ENCODE measurements around the gene ARMC2. TPM values are rescaled to one million over a fixed set of nuclear protein-coding genes. Genes with fewer than 3 reads are reported as not detected.

Gene ARMC2
- total and polyA plus RNA-seq, 2 donors (not counting 1 experiment from before 2014, with no cell fraction given) = 4.8 to 9.9 TPM

DNA sequence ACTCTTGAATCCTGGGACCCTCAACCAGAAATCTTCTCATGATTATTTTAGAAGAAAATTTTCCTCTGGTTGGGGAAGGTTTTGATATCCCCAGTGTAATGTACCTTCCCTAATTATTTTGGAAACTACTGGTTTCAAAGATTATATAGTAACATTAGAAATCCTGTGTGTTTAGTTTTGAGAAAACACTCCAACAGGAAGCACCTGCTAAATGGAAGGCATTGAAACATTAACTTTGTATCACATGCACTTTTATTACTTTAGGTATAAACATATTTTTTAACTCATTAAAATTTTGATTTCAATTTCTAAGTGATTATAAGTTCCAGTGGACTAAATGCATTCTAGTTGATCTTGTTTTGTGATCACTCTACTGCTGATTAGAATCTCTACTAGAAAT lies 137.1 kb downstream of the ARMC2 start:
- H3K4me2 ChIP-seq (replicated peaks; ENCODE audit: low read depth, low read length, poor library complexity, severe bottlenecking) = no peak overlapping the region
- no peak for TF ChIP-seq EZH2 (IDR thresholded peaks at IDR 0.05; ENCODE audit: borderline replicate concordance, insufficient read depth, low read depth, low read length, poor library complexity, severe bottlenecking)
- TF ChIP-seq, protein P1, sequence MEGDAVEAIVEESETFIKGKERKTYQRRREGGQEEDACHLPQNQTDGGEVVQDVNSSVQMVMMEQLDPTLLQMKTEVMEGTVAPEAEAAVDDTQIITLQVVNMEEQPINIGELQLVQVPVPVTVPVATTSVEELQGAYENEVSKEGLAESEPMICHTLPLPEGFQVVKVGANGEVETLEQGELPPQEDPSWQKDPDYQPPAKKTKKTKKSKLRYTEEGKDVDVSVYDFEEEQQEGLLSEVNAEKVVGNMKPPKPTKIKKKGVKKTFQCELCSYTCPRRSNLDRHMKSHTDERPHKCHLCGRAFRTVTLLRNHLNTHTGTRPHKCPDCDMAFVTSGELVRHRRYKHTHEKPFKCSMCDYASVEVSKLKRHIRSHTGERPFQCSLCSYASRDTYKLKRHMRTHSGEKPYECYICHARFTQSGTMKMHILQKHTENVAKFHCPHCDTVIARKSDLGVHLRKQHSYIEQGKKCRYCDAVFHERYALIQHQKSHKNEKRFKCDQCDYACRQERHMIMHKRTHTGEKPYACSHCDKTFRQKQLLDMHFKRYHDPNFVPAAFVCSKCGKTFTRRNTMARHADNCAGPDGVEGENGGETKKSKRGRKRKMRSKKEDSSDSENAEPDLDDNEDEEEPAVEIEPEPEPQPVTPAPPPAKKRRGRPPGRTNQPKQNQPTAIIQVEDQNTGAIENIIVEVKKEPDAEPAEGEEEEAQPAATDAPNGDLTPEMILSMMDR (IDR thresholded peaks at IDR 0.05) = no peak
- DNase-seq (no peak), ATAC-seq (ENCODE audit: low read depth) (no peak)
- no peak overlapping the region for H3K27ac Mint-ChIP-seq
- H3K79me2 ChIP-seq (ENCODE audit: control insufficient read depth, insufficient read depth, low read length) = no peaks in the 10 kb centered on the region
- ChIA-PET CTCF (no interaction called here), POLR2A (no interaction called here)
- H3K27me3 ChIP-seq (replicated peaks in 1 of 4; ENCODE audit: control extremely low read depth in 1 of 4, control insufficient read depth in 3 of 4, insufficient read depth in 4 of 4, low read length in 3 of 4) = no peaks in the 10 kb centered on the region
- H3K36me3 ChIP-seq (replicated peaks in 1 of 2; ENCODE audit: control extremely low read depth in 1 of 2, control insufficient read depth in 1 of 2, extremely low read depth in 1 of 2, insufficient read depth in 2 of 2, low read length in 1 of 2) = peaks cover 9 to 14% of the 10 kb centered on the region in 2 experiments
- H3K27me3 Mint-ChIP-seq = no peaks in the 10 kb centered on the region
- peaks cover 0 to 5% (median 0%) of the 10 kb centered on the region in 3 donors for H3K9me3 ChIP-seq (ENCODE audit: control extremely low read depth in 1 of 3, control insufficient read depth in 2 of 3, insufficient read depth in 1 of 3, low read length in 2 of 3)
- no peaks in the 10 kb centered on the region for H3K4me1 Mint-ChIP-seq
- no peak overlapping the region for H3K27ac ChIP-seq (ENCODE audit: low read length in 2 of 2)
- no peak overlapping the region for H3K4me3 ChIP-seq (ENCODE audit: control extremely low read depth in 1 of 5, extremely low read depth in 1 of 5, insufficient read depth in 1 of 5, low read depth in 2 of 5, low read length in 4 of 5)
- H2AFZ ChIP-seq (ENCODE audit: insufficient read depth, low read depth, low read length, poor library complexity, severe bottlenecking) = no peak overlapping the region
- H3K4me3 Mint-ChIP-seq = no peak overlapping the region
- H3K9me3 Mint-ChIP-seq (ENCODE audit: insufficient read depth) = no peaks in the 10 kb centered on the region
- no peak overlapping the region for H3K9ac ChIP-seq (ENCODE audit: low read length)
- H4K20me1 ChIP-seq (ENCODE audit: control insufficient read depth, insufficient read depth, low read length, poor library complexity, severe bottlenecking) = no peaks in the 10 kb centered on the region
- no peaks in the 10 kb centered on the region for H3K4me1 ChIP-seq (ENCODE audit: control insufficient read depth in 2 of 2, insufficient read depth in 2 of 2, low read length in 2 of 2)
- intact Hi-C loops (cut with micrococcal nuclease) = no loop called here

DNA sequence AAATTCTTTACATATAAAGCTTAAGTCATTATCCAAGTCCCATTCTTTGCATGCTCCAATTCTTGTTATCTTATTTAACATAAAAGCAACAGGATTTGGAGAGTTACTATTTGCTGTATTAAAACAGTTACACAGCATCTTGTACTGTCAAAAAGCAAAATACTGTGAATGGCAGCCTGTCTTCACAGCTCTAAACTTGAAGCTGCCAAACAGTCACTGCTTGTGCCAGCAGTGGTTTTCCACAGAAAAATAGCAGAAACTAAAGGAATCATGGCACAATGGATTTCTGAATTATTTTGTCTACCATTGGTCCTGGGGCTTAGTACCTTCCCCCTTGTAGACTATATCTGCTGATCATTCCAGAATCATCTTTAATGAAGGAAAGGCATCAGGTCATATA lies 138.9 kb downstream of the ARMC2 start:
- Histone ChIP-seq H3K4me2 (replicated peaks; ENCODE audit: low read depth, low read length, poor library complexity, severe bottlenecking) (no peak overlapping the region), H3K9me3 (ENCODE audit: control extremely low read depth in 1 of 3, control insufficient read depth in 2 of 3, insufficient read depth in 1 of 3, low read length in 2 of 3) (no peaks in the 10 kb centered on the region), H3K36me3 (replicated peaks in 1 of 2; ENCODE audit: control extremely low read depth in 1 of 2, control insufficient read depth in 1 of 2, extremely low read depth in 1 of 2, insufficient read depth in 2 of 2, low read length in 1 of 2) (peaks cover 12 to 27% of the 10 kb centered on the region in 2 experiments), H3K79me2 (ENCODE audit: control insufficient read depth, insufficient read depth, low read length) (no peaks in the 10 kb centered on the region), H3K9ac (ENCODE audit: low read length) (no peak overlapping the region), H3K27me3 (replicated peaks in 1 of 4; ENCODE audit: control extremely low read depth in 1 of 4, control insufficient read depth in 3 of 4, insufficient read depth in 4 of 4, low read length in 3 of 4) (no peaks in the 10 kb centered on the region), H3K27ac (ENCODE audit: low read length in 2 of 2) (no peak overlapping the region), H4K20me1 (ENCODE audit: control insufficient read depth, insufficient read depth, low read length, poor library complexity, severe bottlenecking) (no peaks in the 10 kb centered on the region), H2AFZ (ENCODE audit: insufficient read depth, low read depth, low read length, poor library complexity, severe bottlenecking) (no peak overlapping the region), H3K4me3 (ENCODE audit: control extremely low read depth in 1 of 5, extremely low read depth in 1 of 5, insufficient read depth in 1 of 5, low read depth in 2 of 5, low read length in 4 of 5) (no peak overlapping the region), H3K4me1 (ENCODE audit: control insufficient read depth in 2 of 2, insufficient read depth in 2 of 2, low read length in 2 of 2) (no peaks in the 10 kb centered on the region)
- CTCF ChIA-PET = no interaction called here
- POLR2A ChIA-PET = no interaction called here
- DNase-seq (no peak), ATAC-seq (ENCODE audit: low read depth) (no peak)
- intact Hi-C loops (cut with micrococcal nuclease) = no loop called here
- no peaks in the 10 kb centered on the region for H3K9me3 Mint-ChIP-seq (ENCODE audit: insufficient read depth)
- no peak for TF ChIP-seq EZH2 (IDR thresholded peaks at IDR 0.05; ENCODE audit: borderline replicate concordance, insufficient read depth, low read depth, low read length, poor library complexity, severe bottlenecking)
- TF ChIP-seq, protein P1 (IDR thresholded peaks at IDR 0.05) = no peak
- no peaks in the 10 kb centered on the region for H3K4me1 Mint-ChIP-seq
- no peaks in the 10 kb centered on the region for H3K27me3 Mint-ChIP-seq
- no peak overlapping the region for H3K4me3 Mint-ChIP-seq
- H3K27ac Mint-ChIP-seq = no peak overlapping the region

Measured in B cell (primary cell).